ENCODE data around the gene FGF14. TPM values are rescaled to one million over a fixed set of nuclear protein-coding genes. Genes with fewer than 3 reads are reported as not detected.

Gene FGF14
- total RNA-seq, 4 donors from 2014 or later = 0.04 to 1.4 (median 0.38) TPM

DNA sequence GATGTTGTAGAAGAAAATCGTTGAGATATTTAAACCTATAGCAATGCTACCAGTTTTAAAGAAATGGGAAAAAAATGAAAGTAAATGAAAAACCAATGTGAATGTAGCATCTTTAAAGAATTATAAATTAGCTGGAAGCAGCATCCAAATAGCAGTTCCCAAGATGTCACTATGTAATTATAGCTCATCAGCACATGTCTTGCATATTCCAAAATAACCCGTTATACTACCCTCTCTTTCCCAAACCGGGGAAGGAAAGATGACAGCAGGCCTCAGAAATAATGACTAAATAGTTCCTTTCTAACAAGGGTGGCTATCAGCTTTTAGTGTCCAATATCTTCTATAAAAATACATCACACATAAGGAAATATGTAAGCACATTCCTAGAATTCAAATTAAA lies 140.5 kb downstream of the FGF14 start:
- H3K36me3 ChIP-seq = no peaks in the 10 kb centered on the region
- H3K27me3 ChIP-seq = no peaks in the 10 kb centered on the region
- no peak for DNase-seq
- H3K4me1 ChIP-seq = no peaks in the 10 kb centered on the region
- no peak overlapping the region for H3K27ac ChIP-seq
- 74 to 85% methylated on average over 3 of the region's 3 CpGs for WGBS, 2 donors
- no peaks in the 10 kb centered on the region for H3K9me3 ChIP-seq
- intact Hi-C loops (cut with DNase I) = no loop called here
- TF ChIP-seq POLR2A (IDR thresholded peaks at IDR 0.05) = no peak
- TF ChIP-seq, protein P1, sequence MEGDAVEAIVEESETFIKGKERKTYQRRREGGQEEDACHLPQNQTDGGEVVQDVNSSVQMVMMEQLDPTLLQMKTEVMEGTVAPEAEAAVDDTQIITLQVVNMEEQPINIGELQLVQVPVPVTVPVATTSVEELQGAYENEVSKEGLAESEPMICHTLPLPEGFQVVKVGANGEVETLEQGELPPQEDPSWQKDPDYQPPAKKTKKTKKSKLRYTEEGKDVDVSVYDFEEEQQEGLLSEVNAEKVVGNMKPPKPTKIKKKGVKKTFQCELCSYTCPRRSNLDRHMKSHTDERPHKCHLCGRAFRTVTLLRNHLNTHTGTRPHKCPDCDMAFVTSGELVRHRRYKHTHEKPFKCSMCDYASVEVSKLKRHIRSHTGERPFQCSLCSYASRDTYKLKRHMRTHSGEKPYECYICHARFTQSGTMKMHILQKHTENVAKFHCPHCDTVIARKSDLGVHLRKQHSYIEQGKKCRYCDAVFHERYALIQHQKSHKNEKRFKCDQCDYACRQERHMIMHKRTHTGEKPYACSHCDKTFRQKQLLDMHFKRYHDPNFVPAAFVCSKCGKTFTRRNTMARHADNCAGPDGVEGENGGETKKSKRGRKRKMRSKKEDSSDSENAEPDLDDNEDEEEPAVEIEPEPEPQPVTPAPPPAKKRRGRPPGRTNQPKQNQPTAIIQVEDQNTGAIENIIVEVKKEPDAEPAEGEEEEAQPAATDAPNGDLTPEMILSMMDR (IDR thresholded peaks at IDR 0.05) = no peak
- H3K4me3 ChIP-seq (replicated peaks in 1 of 3) = no peak overlapping the region

DNA sequence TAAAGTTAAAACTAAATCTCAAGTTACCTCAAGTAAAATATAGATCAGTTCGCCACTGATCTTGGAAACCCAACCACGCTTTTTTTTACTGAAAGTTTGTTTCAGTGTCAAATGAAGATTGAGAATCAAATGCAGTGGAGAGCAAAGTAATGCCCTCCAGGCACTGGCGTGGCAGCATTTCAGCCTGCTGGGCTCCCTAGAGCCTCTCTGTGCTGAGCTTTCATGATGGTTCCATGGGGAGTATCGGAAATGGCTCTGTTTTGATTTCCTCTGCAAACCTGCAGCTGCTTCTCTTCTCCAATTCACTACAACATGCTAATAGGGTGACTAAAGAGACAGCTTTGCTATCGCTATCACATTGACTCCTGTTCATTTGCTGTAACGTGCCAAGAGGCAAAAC lies 141.6 kb downstream of the FGF14 start:
- H3K4me3 ChIP-seq (replicated peaks in 1 of 3) = no peak overlapping the region
- intact Hi-C loops (cut with DNase I) = no loop called here
- H3K4me1 ChIP-seq = no peaks in the 10 kb centered on the region
- 78 to 85% methylated on average over 6 of the region's 6 CpGs for WGBS, 2 donors
- H3K9me3 ChIP-seq = no peaks in the 10 kb centered on the region
- no peak for TF ChIP-seq POLR2A (IDR thresholded peaks at IDR 0.05)
- TF ChIP-seq, protein P1 (IDR thresholded peaks at IDR 0.05) = no peak
- H3K36me3 ChIP-seq = no peaks in the 10 kb centered on the region
- no peak for DNase-seq
- H3K27ac ChIP-seq = no peak overlapping the region
- H3K27me3 ChIP-seq = no peaks in the 10 kb centered on the region

DNA sequence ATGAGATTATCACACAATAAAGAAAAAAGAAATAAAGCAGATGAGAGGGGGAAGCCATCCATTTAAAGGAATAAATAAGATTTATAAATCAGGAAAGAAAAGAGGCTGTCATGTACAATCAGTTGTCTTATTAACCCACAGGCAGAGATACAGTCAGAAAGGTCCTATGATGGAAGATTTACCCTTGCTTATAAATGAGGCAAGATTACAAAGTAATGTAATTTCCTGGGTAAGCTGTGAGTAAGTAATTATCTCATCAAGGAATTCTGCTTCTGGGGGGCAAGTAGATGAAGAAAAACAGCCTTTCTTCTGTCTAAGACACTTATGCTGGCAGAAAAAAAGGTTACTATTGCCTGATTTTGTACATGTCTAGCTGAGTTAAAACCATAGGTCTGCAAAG lies 146.4 kb downstream of the FGF14 start:
- DNase-seq = no peak
- Histone ChIP-seq H3K27ac (no peak overlapping the region), H3K27me3 (no peaks in the 10 kb centered on the region), H3K36me3 (no peaks in the 10 kb centered on the region), H3K9me3 (no peaks in the 10 kb centered on the region), H3K4me1 (no peaks in the 10 kb centered on the region), H3K4me3 (replicated peaks in 1 of 3) (no peak overlapping the region)
- intact Hi-C loops (cut with DNase I) = no loop called here
- TF ChIP-seq, protein P1 (IDR thresholded peaks at IDR 0.05) = no peak
- TF ChIP-seq POLR2A (IDR thresholded peaks at IDR 0.05) = no peak

DNA sequence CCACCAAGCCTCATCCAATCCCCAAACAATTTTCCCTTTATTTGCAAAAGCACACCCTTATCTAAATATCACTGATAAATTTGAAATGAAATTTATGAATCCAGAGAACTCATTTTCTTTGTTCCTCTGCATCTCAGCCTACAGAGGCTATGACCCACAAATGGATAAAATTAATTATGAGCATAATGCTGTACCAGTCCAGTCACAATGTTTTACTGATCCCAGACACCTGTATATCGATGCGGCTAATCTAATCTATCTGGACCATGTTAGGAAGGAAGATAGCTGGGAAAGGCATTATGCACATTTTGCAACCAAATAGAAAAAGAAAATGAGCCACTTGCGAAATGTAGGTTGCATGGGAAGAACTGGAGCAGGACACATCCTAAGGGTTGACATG lies 150.0 kb downstream of the FGF14 start:
- H3K4me3 ChIP-seq (replicated peaks in 1 of 3) = no peak overlapping the region
- no peaks in the 10 kb centered on the region for H3K27me3 ChIP-seq
- H3K9me3 ChIP-seq = no peaks in the 10 kb centered on the region
- H3K36me3 ChIP-seq = no peaks in the 10 kb centered on the region
- intact Hi-C loops (cut with DNase I) = no loop called here
- no peaks in the 10 kb centered on the region for H3K4me1 ChIP-seq
- no peak for TF ChIP-seq POLR2A (IDR thresholded peaks at IDR 0.05)
- TF ChIP-seq, protein P1 (IDR thresholded peaks at IDR 0.05) = no peak
- WGBS, 2 donors = 87 to 92% methylated on average over 3 of the region's 3 CpGs
- DNase-seq = no peak
- H3K27ac ChIP-seq = no peak overlapping the region

DNA sequence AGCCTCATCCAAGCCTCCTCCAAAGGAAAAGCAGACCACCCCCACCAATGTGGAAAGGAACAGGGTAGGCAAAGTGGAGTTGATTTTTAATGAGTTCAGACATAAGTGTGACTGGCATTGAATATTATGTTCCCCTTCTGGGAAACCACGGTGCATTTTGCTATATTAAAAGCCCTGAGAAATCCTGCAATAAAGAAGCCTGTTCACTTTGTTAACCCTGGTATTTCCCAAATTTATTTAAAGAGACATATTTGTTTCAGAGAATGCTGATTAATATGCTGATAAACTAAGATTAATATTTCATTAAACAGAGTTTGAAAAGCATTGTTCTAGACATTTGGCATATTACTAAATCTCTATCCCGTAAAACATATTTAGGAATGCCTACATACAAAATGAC lies 151.4 kb downstream of the FGF14 start:
- Histone ChIP-seq H3K9me3 (no peaks in the 10 kb centered on the region), H3K36me3 (no peaks in the 10 kb centered on the region), H3K4me3 (replicated peaks in 1 of 3) (no peak overlapping the region), H3K4me1 (no peaks in the 10 kb centered on the region), H3K27ac (no peak overlapping the region), H3K27me3 (no peaks in the 10 kb centered on the region)
- no peak for TF ChIP-seq POLR2A (IDR thresholded peaks at IDR 0.05)
- TF ChIP-seq, protein P1 (IDR thresholded peaks at IDR 0.05) = no peak
- no peak for DNase-seq
- WGBS, 2 donors = 76 to 84% methylated on average over 2 of the region's 2 CpGs
- intact Hi-C loops (cut with DNase I) = no loop called here
